ENCODE measurements around the gene INAFM1.

GRCh38 chr19:47266401-47266941 lies 8.2 kb upstream of the INAFM1 start:
- no peak for TF ChIP-seq POLR2AphosphoS5 (IDR thresholded peaks at IDR 0.05)
- TF ChIP-seq POLR2A (IDR thresholded peaks at IDR 0.05) = no peak
- no peak for TF ChIP-seq CTCF (IDR thresholded peaks at IDR 0.05)

Measured in stomach (tissue), 4 donors.